Prostate gland (tissue), 2 donors: ENCODE results near the gene PTPRA.

Source experiments
- CTCF ChIP-seq, 4 experiments: fragments of 200-600 bp in 2 of 4; fragments of 450-650 bp in 2 of 4; sonication (generic) in 2 of 4; IDR thresholded peaks; 1 replicate in 3 of 4; 2 replicates in 1 of 4; pipeline ENCODE4 v1.5.1; 2016 to 2019; ENCODE audit warnings: antibody characterized with exemption in 4 of 4, mild to moderate bottlenecking in 2 of 4, moderate library complexity in 2 of 4
- POLR2A ChIP-seq: fragments of 450-650 bp; IDR thresholded peaks from one replicate; pipeline ENCODE4 v1.6.1; 2016; ENCODE audit warnings: antibody characterized with exemption, mild to moderate bottlenecking

DNA sequence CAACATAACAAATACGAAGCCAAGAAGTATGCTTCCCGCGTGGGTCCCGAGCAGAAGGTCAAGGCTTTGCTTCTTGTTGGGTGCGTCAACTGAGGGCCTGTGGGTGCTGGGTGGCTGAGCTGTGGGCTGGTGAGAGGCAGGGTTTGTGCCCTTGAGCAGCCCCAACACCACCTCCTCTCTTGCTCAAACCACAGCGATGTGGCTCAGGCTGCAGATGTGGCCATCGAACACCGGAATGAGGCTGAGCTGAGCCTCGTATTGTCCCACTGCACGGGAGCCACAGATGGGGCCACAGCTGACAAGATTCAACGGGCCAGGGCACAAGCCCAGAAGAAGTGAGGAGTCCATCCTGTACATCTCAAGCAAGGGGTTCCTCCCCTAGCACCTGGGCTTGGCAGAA lies 7.0 kb upstream of the PTPRA start:
- TF ChIP-seq CTCF (IDR thresholded peaks at IDR 0.05), result no peak
- no peak for TF ChIP-seq POLR2A
